GM12864 (cell line): ENCODE measurements around the gene FAM81A.

Experiments
- DNase-seq: peaks from one replicate; pipeline ENCODE4 v3.0.0-alpha.2; 2011; ENCODE audit warnings: low read depth
- H3K4me3 ChIP-seq: 2 replicates; pipeline ENCODE4 v1.5.1; 2011; ENCODE audit warnings: mild to moderate bottlenecking, low read depth, low read length, control low read depth
- CTCF ChIP-seq: IDR thresholded peaks from 2 replicates; pipeline ENCODE4 v1.5.1; 2011; ENCODE audit warnings: low read depth, mild to moderate bottlenecking, moderate library complexity, low read length, control low read depth, inconsistent platforms; ENCODE audit errors: missing control alignments

FAM81A gene

GRCh38 chr15:59562448-59563186 is 124.6 kb downstream of the FAM81A start:
- TF ChIP-seq CTCF: no peak
- no peak overlapping the region for H3K4me3 ChIP-seq
- no peak for DNase-seq

GRCh38 chr15:59565299-59565698 is 127.3 kb downstream of the FAM81A start:
- TF ChIP-seq CTCF: no peak
- H3K4me3 ChIP-seq: no peak overlapping the region
- DNase-seq: no peak

- no peak for DNase-seq
- no peak for TF ChIP-seq CTCF
- no peak overlapping the region for H3K4me3 ChIP-seq
Measured at GRCh38 chr15:59567324-59567723, 129.3 kb downstream of the FAM81A start.

- no peak for TF ChIP-seq CTCF
- H3K4me3 ChIP-seq: no peak overlapping the region
- no peak for DNase-seq
Measured at GRCh38 chr15:59569477-59569876, 131.5 kb downstream of the FAM81A start.

- no peak for TF ChIP-seq CTCF
- H3K4me3 ChIP-seq: no peak overlapping the region
- DNase-seq: no peak
Measured at GRCh38 chr15:59570315-59570714, 132.3 kb downstream of the FAM81A start.

GRCh38 chr15:59571606-59572005 is 133.6 kb downstream of the FAM81A start:
- no peak for DNase-seq
- TF ChIP-seq CTCF: no peak
- no peak overlapping the region for H3K4me3 ChIP-seq
